SKM-1 treated with dmso at 0.1 percent for 144 hours (cell line): ENCODE measurements around the gene SUOX.
"Not testable (repeated sequence)": the region's sequence is repeated elsewhere in the genome, so short reads cannot be mapped to it uniquely, and the experiment has no call there.

ENCODE experiments used
- DNase-seq: peaks from one replicate; lab custom pipeline; 2025; ENCODE audit not compliant: unreplicated experiment; lab: John Stamatoyannopoulos, UW

Gene SUOX

GRCh38 chr12:55983232-55983842 lies 13.7 kb upstream of the SUOX start:
- DNase-seq, result peak; percentile 31

- no peak for DNase-seq
Observed at GRCh38 chr12:55984861-55985260, 12.2 kb upstream of the SUOX start.

- no peak for DNase-seq
Observed at GRCh38 chr12:55985341-55985740, 11.7 kb upstream of the SUOX start.

GRCh38 chr12:55985976-55986375 lies 11.1 kb upstream of the SUOX start:
- DNase-seq, result not testable (repeated sequence)

- DNase-seq, result no peak
Observed at GRCh38 chr12:55991110-55991509, 6.0 kb upstream of the SUOX start.

GRCh38 chr12:55993230-55993853 lies 3.7 kb upstream of the SUOX start:
- DNase-seq, result no peak

- DNase-seq, result no peak
Observed at GRCh38 chr12:55995366-55995765, 1.7 kb upstream of the SUOX start.

- no peak for DNase-seq
Observed at GRCh38 chr12:55996201-55996714, 818 bp upstream of the SUOX start.

- no peak for DNase-seq
Observed at GRCh38 chr12:55997535-55997859, 421 bp downstream of the SUOX start.

GRCh38 chr12:55999522-55999921 lies 2.4 kb downstream of the SUOX start:
- DNase-seq, result not testable (repeated sequence)

- not testable (repeated sequence) for DNase-seq
Observed at GRCh38 chr12:55999999-56000540, 3.0 kb downstream of the SUOX start.

GRCh38 chr12:56001487-56002100 lies 4.5 kb downstream of the SUOX start:
- no peak for DNase-seq

GRCh38 chr12:56003376-56003775 lies 6.3 kb downstream of the SUOX start:
- not testable (repeated sequence) for DNase-seq

GRCh38 chr12:56004211-56004610 lies 7.1 kb downstream of the SUOX start:
- DNase-seq, result no peak

GRCh38 chr12:56007564-56008559 lies 10.8 kb downstream of the SUOX start:
- DNase-seq, result no peak

GRCh38 chr12:56010111-56010570 lies 13.1 kb downstream of the SUOX start:
- DNase-seq, result no peak

GRCh38 chr12:56011509-56012090 lies 14.5 kb downstream of the SUOX start:
- no peak for DNase-seq

- no peak for DNase-seq
Observed at GRCh38 chr12:56013482-56013881, 16.4 kb downstream of the SUOX start.

- no peak for DNase-seq
Observed at GRCh38 chr12:56014205-56014604, 17.1 kb downstream of the SUOX start.

GRCh38 chr12:56017181-56017580 lies 20.1 kb downstream of the SUOX start:
- no peak for DNase-seq
